ENCODE data around the gene RBMS2.

Gene RBMS2

DNA sequence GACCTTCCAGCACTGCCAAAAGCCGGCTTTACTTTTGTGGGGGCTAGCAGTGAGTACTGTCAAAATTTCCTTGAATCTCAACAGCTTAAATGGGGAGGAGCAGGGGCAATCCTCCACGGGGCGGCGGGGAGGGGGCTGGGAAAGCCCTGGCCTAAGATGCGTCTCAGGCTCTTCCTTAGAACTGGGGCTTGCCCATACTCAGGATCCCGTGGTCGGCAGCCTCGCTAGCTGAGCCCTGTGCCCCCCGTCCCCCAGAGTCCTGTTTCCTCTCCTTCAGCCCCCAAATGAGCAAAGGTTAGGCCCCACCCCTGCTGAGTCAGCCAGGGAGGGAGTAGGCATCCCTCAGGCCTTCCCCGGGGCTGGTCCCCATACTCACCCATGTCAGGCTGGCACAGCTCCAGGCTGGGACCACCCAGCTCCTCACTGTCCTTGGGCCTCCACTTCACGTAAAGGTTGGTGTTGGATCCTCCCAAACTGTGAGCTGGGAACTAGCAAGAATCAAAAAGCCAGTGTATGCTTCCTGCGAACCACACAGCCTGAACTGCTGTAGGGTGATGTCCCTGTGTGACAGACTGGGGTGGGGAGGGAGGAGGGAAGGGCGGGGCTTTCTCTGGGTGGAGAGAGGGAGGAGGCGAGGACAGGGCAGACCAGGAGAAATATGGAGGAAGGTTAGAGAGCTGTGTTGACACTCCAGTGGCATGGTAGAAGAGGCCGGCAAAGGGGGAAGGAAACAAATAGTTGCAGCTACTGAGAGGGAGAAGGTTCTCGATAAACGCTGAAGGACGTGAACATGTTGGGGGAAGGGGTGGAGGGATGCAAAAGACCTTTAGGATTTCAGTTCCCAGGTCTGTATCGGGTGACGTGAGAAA, 114.4 kb downstream of the RBMS2 start (continued):
- TF ChIP-seq, protein P1, sequence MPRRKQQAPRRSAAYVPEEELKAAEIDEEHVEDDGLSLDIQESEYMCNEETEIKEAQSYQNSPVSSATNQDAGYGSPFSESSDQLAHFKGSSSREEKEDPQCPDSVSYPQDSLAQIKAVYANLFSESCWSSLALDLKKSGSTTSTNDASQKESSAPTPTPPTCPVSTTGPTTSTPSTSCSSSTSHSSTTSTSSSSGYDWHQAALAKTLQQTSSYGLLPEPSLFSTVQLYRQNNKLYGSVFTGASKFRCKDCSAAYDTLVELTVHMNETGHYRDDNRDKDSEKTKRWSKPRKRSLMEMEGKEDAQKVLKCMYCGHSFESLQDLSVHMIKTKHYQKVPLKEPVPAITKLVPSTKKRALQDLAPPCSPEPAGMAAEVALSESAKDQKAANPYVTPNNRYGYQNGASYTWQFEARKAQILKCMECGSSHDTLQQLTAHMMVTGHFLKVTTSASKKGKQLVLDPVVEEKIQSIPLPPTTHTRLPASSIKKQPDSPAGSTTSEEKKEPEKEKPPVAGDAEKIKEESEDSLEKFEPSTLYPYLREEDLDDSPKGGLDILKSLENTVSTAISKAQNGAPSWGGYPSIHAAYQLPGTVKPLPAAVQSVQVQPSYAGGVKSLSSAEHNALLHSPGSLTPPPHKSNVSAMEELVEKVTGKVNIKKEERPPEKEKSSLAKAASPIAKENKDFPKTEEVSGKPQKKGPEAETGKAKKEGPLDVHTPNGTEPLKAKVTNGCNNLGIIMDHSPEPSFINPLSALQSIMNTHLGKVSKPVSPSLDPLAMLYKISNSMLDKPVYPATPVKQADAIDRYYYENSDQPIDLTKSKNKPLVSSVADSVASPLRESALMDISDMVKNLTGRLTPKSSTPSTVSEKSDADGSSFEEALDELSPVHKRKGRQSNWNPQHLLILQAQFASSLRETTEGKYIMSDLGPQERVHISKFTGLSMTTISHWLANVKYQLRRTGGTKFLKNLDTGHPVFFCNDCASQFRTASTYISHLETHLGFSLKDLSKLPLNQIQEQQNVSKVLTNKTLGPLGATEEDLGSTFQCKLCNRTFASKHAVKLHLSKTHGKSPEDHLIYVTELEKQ (tag by site-specific recombination; IDR thresholded peaks at IDR 0.05; ENCODE audit: borderline replicate concordance): no peak
- TF ChIP-seq ZNF223 (tag by site-specific recombination; IDR thresholded peaks at IDR 0.05) (no peak), ZNF514 (tag by site-specific recombination; IDR thresholded peaks at IDR 0.05) (no peak), ZNF830 (tag by site-specific recombination; IDR thresholded peaks at IDR 0.05; ENCODE audit: low read depth) (no peak), ZNF510 (tag by site-specific recombination; IDR thresholded peaks at IDR 0.05; ENCODE audit: insufficient replicate concordance) (no peak), ZNF76 (tag by site-specific recombination; IDR thresholded peaks at IDR 0.05; ENCODE audit: borderline replicate concordance, low read depth) (no peak; the same call in 1 of the 2 replicates), ZNF596 (tag by site-specific recombination; IDR thresholded peaks at IDR 0.05) (no peak), ZNF175 (tag by site-specific recombination; IDR thresholded peaks at IDR 0.05) (no peak), KLF10 (tag by site-specific recombination; IDR thresholded peaks at IDR 0.05) (no peak; the same call in 1 of the 2 replicates), ZNF585B (tag by site-specific recombination; IDR thresholded peaks at IDR 0.05) (no peak), ZNF529 (tag by site-specific recombination; IDR thresholded peaks at IDR 0.05; ENCODE audit: insufficient replicate concordance) (no peak), ZNF707 (tag by site-specific recombination; IDR thresholded peaks at IDR 0.05) (no peak), ZNF473 (tag by site-specific recombination; IDR thresholded peaks at IDR 0.05) (no peak), ZNF747 (tag by site-specific recombination; IDR thresholded peaks at IDR 0.05) (no peak), SP7 (tag by site-specific recombination; IDR thresholded peaks at IDR 0.05) (peak; percentile 58; the same call in 1 of the 2 replicates), EGR2 (tag by site-specific recombination; IDR thresholded peaks at IDR 0.05; ENCODE audit: low read depth) (no peak), REPIN1 (tag by site-specific recombination; IDR thresholded peaks at IDR 0.05; ENCODE audit: low read depth) (0 out of 2 replicates have a peak, but pooled peaks have one; percentile 72), ZNF211 (tag by site-specific recombination; IDR thresholded peaks at IDR 0.05; ENCODE audit: low read depth) (no peak), ZNF544 (tag by site-specific recombination; IDR thresholded peaks at IDR 0.05) (no peak), KLF1 (tag by site-specific recombination; IDR thresholded peaks at IDR 0.05) (peak; percentile 71), ZNF335 (tag by site-specific recombination; conservative IDR thresholded peaks at IDR 0.05) (peak; percentile 81), ZXDB (tag by site-specific recombination; IDR thresholded peaks at IDR 0.05) (0 out of 2 replicates have a peak, but pooled peaks have one; percentile 18), ZNF660 (tag by site-specific recombination; IDR thresholded peaks at IDR 0.05) (no peak)
- TF ChIP-seq, protein P2, sequence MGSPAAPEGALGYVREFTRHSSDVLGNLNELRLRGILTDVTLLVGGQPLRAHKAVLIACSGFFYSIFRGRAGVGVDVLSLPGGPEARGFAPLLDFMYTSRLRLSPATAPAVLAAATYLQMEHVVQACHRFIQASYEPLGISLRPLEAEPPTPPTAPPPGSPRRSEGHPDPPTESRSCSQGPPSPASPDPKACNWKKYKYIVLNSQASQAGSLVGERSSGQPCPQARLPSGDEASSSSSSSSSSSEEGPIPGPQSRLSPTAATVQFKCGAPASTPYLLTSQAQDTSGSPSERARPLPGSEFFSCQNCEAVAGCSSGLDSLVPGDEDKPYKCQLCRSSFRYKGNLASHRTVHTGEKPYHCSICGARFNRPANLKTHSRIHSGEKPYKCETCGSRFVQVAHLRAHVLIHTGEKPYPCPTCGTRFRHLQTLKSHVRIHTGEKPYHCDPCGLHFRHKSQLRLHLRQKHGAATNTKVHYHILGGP (tag by site-specific recombination; IDR thresholded peaks at IDR 0.05): no peak
- TF ChIP-seq, protein P3, sequence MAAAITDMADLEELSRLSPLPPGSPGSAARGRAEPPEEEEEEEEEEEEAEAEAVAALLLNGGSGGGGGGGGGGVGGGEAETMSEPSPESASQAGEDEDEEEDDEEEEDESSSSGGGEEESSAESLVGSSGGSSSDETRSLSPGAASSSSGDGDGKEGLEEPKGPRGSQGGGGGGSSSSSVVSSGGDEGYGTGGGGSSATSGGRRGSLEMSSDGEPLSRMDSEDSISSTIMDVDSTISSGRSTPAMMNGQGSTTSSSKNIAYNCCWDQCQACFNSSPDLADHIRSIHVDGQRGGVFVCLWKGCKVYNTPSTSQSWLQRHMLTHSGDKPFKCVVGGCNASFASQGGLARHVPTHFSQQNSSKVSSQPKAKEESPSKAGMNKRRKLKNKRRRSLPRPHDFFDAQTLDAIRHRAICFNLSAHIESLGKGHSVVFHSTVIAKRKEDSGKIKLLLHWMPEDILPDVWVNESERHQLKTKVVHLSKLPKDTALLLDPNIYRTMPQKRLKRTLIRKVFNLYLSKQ (tag by site-specific recombination; IDR thresholded peaks at IDR 0.05; ENCODE audit: borderline replicate concordance): 0 out of 2 replicates have a peak, but pooled peaks have one; percentile 21
- TF ChIP-seq, protein P4, sequence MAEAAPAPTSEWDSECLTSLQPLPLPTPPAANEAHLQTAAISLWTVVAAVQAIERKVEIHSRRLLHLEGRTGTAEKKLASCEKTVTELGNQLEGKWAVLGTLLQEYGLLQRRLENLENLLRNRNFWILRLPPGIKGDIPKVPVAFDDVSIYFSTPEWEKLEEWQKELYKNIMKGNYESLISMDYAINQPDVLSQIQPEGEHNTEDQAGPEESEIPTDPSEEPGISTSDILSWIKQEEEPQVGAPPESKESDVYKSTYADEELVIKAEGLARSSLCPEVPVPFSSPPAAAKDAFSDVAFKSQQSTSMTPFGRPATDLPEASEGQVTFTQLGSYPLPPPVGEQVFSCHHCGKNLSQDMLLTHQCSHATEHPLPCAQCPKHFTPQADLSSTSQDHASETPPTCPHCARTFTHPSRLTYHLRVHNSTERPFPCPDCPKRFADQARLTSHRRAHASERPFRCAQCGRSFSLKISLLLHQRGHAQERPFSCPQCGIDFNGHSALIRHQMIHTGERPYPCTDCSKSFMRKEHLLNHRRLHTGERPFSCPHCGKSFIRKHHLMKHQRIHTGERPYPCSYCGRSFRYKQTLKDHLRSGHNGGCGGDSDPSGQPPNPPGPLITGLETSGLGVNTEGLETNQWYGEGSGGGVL (tag by site-specific recombination; IDR thresholded peaks at IDR 0.05): peak; percentile 40; the same call in 1 of the 2 replicates
- TF ChIP-seq, protein P5, sequence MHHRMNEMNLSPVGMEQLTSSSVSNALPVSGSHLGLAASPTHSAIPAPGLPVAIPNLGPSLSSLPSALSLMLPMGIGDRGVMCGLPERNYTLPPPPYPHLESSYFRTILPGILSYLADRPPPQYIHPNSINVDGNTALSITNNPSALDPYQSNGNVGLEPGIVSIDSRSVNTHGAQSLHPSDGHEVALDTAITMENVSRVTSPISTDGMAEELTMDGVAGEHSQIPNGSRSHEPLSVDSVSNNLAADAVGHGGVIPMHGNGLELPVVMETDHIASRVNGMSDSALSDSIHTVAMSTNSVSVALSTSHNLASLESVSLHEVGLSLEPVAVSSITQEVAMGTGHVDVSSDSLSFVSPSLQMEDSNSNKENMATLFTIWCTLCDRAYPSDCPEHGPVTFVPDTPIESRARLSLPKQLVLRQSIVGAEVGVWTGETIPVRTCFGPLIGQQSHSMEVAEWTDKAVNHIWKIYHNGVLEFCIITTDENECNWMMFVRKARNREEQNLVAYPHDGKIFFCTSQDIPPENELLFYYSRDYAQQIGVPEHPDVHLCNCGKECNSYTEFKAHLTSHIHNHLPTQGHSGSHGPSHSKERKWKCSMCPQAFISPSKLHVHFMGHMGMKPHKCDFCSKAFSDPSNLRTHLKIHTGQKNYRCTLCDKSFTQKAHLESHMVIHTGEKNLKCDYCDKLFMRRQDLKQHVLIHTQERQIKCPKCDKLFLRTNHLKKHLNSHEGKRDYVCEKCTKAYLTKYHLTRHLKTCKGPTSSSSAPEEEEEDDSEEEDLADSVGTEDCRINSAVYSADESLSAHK (tag by site-specific recombination; IDR thresholded peaks at IDR 0.05): no peak

All from HEK293 (cell line).